GM21447 (cell line): Measurements from ENCODE around the gene RFT1.
"Not testable (repeated sequence)": the region's sequence is repeated elsewhere in the genome, so short reads cannot be mapped to it uniquely, and the experiment has no call there.

Experiments used
- ATAC-seq: cut with Tn5 transposase; IDR thresholded peaks from one replicate; pipeline ENCODE4 v1.9.1; 2021; ENCODE audit not compliant: unreplicated experiment

RFT1 gene

DNA sequence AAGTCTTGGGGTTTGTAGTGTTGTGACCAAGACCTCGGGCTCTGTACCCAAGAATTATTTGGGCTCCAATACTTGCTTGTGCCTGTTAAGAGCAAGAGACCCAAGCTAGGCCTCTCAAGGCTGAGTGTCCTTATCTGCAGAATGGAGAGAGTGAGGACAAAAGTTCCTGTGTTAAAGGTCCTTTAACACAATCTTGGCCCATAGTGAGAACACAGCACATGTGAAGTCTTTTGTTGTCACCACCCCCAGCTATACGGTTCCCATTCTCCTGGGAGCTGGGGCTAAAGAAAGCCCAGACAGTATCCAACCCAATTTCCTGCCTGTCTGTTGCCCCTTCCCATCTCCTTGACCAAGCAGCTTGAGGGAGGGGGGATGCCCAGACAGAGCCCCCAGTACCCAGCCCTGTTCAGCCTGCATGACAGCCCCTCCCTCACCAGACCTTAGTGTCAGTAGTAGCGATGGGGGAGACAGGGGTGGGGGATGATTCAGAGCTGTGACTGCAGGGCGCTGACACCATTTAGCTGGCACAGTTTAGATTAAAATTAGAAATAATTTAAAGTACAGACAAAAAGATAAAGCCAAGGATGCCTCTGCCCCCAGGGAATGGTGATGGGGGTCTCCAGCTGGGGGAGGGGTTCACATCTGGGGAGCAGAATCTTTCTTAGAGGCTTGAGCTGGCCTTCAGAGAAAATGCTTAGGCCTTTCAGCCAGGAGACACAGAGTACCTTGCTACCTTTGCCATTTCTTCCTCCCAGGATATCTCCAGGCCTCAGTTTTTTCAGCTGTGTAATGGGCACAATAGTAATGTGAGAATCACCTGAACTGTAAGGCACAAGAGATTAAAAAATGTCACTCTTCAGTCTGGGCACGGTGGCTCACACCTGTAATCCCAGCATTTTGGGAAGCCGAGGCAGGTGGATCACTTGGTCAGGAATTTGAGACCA, 33.5 kb upstream of the RFT1 start:
- no peak for ATAC-seq

DNA sequence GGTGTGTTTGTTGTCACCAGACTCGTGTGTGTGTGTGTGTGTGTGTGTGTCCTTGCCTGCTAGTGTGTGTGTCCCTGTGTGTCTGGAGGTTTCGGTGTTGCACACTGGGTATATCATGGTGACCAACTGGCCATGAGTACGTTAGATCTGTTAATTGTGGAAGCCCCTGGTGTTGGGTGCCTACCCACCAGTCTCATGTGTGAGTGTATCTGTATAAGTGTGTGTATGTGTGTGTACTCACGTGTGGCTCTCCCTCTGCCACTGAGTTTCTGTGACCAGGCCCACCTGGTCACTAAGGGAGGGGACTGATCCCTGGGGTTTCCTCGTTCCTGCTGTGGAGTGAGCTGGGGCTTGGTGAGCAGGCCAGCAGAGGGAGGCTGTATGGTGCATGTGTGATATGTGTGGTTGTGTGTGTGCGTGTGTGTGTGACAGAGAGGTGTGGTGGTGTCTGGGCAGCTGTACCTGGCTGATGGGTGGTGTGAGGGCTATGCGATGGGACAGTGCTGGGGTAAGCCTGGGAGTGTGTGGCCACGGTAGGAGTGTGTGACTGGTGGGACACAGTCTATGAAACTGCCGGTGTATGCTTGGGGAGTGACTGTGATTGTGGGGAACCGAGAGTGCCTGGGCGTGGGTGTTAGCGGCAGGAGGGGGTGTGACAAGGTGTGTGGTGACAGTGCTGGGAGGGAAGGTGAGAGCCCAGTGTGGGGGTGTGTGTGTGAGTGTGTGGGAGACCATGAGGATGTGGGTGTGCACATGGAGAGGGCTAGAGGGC, 32.6 kb upstream of the RFT1 start:
- ATAC-seq = peak; percentile 27

DNA sequence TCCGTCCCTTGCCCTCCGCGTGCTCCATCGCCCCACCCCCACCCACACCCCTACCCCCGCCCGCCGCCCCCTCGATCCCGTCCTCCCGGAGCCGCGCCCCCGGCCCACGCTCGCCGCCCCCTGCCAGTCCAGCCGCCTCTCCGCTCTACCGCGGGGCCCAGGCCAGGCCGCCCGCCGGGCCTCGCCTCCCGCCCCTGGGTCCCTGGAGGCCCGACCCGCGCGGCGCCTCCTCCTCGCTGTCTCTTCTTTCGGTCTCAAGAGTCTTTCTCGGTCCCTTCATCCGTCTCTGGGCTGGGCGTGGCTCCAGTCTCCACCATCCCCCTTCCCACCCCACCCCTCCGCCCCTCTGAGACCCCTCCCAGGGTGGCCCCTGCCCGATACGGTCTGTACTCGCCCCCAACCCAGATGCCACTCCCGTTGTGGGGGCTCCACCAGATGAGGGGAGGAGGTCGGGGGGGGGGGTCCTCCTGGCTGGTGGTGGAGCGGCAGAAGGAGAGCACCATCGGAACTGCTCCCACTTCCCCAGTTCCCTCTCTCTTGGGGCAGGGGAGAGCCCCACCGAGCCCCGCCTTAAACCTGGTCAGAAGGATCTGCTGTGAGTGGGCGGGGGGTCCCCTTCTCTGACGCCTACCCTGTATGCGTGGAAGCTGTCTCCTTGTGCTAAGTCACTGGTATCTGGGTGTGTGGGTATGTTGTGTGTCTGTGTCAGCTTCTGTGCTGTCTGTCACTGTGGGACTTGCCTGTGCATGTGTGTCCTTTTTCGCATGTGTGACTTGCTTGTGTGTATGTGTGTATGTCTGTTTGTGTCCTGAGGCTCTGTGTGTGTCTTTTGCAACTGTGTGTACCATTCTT, 31.8 kb upstream of the RFT1 start:
- ATAC-seq = peak; percentile 35

DNA sequence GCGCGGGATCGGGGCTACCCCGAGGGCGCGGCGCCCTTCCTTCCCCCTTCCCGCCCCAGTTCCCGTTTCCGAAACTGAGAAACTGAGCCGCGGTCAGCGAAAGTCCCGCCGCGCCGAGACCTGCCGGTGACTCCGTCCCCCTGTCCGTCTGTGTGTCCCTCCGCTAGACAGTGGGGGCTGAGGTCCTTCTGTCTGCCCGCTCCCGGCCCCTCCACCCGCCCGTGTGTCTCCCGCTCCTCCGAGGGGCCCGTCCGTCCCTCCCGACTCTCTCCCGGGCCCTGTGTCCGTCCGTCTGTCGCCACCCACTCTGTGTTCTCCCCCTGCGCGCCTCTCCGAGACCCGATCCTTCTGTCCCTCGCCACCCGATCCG, 31.2 kb upstream of the RFT1 start:
- peak; percentile 11 for ATAC-seq

DNA sequence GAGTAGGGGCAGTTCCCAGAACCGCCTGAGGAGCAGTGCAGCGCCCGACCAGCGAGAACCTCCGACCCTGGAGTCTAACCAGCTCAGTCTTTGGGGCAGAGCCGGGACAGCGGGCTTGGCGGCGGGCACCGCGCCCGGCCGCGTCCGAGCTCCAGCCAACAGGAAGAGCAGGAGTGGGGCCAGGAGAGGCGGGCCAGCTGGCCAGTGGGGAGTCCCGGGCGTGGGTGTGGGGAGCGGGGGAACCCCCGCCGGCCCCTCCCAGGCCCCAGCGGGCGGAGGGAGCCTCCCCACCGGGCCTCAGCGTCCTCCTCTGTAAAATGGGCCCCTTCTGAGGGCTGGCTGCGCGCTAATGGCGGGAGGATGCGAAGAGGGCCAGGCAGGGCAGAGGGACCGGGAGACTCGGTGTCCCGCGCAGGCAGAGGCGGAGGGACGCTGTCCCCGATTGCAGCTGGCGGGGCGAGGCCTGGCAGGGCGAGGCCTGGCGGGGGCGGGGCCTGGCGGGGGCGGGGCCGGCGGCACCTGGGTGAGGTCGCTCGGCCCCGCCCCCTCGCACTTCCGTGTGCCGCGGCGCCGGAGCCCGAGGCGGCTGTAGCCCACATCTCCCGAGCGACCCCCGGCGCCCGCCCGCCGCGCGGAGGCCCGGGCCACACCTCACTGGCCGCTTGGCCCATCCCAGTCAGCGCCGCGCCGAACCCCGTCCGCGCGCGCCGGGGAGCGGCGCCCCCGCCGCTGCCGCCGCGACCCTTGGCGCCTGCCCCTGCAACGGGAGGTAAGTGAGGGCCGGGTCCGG, 30.6 kb upstream of the RFT1 start, which contains the start of gene PRKCD:
TSS of gene PRKCD (plus strand) at position 550 of the 790 bp plus-strand sequence. CDS start 17,214 bp downstream, outside the sequence.
- ATAC-seq = peak; percentile 43

DNA sequence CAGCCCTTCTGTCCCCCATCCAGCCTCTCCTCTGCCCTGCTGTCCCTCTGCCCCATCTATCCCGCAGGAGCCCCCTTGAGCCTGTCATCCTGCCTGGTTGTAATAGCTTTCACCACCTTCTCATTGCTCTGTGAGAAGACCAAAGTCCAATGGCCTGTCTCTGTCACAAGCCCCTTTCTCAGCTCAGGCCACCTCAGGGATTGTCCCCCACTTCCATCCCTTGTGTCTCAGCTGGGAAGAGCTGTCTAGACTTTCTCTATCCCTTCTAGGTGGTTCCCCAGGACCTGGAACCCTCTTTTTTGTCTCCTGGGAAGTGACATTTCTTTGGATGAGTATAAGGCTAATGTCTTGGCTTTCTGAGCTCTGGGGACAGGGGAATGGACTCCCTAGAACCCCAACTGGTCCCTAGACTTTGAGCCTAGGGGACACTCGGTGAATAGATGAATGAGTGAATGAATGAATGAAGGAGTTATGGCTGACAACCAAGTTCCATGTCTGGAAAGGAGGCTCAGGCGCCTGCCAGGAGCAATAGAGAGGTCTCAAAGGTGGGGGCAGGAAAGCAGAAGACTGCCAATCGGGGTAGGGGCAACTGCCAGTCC, 29.9 kb upstream of the RFT1 start:
- ATAC-seq = no peak

DNA sequence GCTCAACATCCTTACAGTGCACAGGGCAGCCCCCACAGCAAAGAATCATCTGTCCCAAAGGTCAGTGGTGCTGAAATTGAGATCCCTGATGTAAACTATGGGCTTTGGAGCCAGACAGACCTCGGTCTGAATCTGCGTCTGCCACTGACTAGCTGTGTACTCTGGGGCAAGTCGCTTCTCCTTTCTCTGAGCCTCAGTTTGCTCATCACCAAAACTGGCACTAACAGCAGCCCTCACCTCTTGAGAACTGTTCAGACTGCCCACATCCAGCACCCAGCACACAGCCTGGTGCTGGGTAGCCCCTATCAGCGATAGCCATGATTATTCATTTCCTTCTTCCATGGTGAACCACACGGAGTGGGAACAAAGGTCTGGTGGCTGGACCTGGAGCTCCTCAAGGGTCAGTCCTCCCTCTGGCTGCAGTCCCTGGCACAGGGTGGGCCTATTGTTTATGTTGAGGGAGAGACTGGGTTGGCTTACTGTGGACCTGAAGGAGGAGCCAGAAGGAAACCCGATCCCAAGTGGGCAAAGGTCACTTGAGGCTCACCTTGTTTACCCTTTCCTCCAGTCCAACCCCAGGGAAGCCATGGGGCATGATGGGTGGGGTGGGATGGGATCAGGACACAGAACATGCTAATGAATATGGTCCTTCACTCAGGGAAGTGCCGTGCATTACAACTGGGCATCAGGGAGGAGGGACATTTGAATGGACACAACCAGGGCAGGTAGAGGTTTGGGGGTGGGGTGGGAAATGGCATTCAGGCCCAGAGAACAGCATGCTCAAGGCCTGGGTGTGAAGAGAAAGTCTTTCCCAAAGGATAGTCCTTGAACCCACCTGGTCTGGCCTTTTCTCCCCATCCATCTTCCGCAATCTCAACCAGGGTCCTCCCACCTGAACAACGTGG, 29.2 kb upstream of the RFT1 start:
- no peak for ATAC-seq

DNA sequence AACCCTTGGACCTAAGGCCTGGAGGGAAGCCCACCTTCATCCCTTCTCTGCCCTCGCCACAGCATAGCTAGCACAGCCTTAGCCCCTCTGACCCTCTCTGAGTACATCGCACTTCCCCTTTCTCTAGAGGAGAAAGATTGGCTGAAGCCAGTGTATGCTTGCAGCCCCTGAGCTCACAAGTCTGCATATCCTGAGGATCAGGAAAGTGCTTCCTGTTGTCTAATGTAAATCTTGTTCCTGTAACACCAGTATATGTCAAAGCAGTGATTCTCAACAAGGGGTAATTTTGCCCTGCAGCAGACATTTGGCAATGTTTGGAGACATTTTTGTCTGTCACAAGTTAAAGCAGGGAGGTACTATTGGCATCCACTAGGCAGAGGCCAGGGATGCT, 28.5 kb upstream of the RFT1 start:
- ATAC-seq = no peak

DNA sequence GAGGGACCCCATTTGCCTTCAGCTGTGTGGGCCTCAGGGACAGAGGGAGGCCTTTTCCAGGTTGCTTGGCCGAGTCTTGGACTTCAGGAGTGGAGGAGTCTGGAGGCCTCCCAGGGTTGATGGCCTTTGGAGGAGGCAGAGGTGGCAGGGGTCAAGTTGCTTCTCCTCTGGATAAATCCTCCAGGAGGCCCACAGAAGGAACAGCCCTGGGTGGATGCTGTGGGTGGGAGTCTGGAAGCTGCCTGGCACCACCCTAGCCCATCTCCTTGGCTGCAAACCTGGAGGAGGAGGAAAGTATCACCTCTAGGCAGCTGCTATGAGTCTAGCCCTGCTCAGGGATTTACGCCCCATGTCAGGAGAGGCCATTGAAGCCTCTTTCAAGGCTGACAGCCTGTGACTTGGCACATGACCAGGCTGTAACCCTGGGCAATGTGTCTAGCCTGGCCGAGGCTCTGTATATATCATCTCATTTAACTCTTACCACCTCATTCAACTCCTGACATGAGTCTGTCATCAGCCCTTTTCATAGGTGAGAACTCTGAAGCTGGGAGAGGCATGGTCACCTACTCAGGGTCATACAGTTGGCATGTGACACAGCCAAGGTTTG, 27.8 kb upstream of the RFT1 start:
- no peak for ATAC-seq

DNA sequence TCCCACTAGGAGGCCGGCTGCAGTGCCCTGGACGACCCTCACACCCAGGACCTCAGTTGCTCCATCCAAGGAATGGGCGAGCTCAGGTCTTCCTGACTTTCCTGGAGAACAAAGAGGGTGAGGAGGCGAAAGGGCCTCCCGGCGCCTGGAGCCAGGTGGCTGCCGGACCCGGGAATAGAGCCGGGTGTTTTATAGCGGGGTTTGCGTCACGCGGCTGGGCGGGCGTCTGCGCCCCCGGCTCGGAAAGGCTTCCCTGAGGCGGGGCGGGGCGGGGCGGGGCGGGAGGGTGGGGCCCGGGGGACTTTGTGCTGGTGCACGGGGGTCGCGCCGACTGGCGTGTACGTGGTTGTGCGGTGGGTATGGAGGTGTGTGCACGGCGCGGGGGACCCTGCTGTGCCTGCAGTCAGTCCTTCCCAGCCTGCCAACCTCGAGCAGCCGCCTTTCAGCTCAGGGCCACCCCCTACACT, 26.2 kb upstream of the RFT1 start:
- ATAC-seq = no peak

DNA sequence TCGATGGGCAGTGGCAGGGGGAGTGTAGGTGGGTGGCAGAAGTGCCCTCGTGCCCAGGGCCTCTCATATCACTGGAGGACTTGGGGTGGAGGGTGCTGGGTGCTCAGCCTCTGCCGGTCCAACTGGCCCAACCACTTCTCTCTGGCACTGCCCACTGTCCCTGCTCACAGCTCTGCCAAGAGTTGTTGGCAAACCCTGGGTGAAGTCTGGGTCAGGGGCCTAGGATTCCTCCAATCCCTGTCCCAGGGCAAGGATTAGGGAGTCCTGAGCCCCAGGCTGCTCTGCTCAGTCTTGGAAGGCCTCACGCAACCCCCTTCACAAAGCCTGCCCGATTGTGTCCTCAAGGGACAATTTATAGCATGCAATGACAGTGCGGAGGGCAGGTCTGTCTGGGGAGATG, 25.5 kb upstream of the RFT1 start:
- no peak for ATAC-seq

DNA sequence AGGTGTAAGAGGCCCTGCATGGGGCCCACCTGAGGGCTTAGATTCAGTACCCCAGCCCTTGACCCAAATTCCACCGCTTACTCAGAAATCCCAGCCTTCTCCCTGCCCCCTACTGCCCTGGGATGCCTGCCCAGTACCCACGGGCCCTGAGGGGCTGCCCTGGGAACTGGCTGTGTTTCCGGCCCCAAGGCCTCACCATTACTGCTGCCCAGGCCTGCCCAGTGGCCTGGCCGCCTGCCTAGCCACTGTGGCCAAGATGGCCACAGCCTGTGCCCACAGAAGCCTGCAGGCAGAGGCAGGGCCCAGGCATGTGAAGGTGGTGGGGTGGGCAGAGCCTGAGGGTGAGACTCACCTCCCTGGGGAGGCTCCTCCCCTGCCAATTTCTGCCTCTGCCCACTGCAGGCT, 24.6 kb upstream of the RFT1 start:
- no peak for ATAC-seq

DNA sequence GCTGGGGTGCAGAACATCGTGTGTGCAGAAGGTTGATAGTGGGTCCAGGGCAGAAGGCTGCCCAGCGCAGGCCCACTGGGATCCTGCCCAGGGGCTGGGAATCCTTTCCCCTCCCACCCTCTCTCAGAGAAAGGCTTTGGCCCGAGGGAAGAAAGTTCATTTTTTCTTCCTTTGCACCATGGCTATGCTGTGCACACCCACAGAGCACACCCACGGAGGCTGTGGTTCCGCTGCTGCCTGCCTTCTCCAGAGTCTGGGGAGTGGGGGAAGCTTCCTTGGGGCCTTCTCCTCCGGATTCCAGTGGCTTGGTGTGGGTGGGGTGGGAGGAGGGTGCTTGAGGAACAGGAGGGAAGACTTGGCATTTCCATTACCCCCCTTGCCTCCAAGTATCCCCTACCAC, 23.7 kb upstream of the RFT1 start:
- no peak for ATAC-seq

DNA sequence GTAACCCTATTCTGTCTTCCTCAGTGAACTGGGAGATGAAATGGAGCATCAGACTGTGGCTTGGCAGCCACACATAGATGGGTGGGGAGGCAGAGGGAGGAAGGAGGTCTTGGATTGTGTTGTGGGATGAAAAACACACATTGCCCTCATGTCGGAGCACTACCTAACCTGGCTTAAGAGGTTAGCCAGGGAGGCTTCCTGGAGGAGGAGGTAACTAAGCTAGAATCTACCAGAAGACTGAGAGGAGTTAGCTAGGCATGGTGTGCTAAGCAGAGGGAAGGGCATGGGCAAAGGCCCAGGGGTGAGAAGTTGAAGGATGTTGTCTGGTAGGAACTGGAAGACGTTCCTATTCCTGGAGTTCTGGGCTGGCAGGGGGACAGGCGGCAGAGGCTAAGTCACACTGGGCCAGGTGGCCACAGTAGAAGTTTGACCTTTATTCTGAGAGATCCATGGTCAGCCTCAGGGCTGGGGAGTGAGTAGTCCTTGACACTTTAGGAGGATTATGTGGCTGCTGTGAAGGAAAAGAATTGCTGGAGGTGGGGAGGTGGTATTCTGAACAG, 23.1 kb upstream of the RFT1 start:
- ATAC-seq = no peak

DNA sequence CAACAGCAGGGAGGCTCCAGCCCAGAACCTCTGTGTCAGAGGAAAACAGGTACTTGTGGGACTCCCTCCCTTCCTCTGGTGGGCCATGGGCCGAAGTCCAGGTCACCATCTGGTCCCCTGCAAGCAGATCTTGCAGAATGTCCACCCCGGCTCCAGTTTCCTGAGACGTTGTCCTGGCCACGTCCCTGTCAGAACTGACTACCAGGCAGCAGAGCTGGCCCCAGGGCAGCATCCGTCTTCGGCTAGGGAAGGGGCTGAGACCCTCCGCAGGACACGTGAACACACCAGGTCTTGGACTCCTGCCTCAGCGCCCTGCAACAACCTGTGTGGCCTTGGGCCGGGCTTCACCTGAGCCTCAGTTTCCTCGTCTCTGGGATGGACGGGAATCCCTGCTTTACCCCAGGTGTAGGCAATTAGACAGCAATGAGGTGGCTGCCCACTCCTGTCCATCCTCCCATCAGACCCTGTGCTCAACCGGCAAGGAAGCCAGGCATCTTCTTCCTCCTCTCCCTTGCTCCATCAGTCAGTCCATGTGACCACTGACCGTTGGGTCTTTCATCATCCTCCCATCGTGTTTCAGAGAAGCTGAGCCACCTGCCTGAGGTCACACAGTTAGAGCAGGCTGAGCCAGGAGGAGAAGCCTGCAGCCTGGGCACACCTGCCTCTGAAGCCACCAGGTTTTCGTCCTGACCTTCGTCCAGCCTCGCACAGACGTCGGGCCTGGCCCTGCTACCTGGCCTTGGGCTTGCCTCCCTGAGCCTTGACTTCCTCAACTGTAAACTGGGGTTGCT, 21.8 kb upstream of the RFT1 start:
- no peak for ATAC-seq

DNA sequence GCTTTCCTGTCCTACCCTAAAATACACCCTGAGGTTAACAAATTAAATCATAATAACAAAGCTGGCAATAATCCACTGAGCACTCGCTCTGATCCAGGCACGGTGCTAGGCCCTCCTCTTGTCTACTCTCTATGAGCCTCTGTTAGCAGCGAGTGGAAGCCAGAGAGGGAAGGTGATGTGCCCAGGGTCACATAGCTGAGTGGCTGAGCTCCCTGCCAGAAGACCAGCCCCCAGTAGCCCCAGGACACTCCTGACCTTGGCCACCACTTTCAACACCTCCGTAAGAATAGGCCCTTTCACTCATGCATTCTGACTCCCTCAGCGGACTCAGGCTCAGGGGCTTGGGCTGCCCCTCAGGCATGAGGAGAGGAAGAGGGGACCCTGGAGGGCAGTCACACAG, 21.2 kb upstream of the RFT1 start:
- ATAC-seq = no peak

DNA sequence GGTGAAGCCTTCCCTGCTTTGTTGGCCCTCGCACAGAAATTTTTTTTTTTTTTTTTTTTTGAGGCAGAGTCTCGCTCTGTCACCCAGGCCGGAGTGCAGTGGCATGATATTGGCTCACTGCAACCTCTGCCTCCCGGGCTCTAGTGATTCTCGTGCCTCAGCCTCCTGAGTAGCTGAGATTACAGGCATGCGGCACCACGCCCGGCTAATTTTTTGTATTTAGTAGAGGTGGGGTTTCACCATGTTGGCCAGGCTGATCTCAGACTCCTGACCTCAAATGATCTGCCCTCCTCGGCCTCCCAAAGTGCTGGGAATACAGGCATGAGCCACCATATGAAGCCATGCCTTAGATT, 20.8 kb upstream of the RFT1 start:
- ATAC-seq = not testable (repeated sequence)
